PFSK-1 (cell line): ENCODE data around the gene ARMC3.

Experiments
- FOXP2 ChIP-seq: optimal IDR thresholded peaks from 2 replicates; pipeline ENCODE3; 2011; ENCODE audit warnings: borderline replicate concordance, control low read depth, inconsistent platforms; ENCODE audit not compliant: insufficient read depth; ENCODE audit errors: extremely low read length, extremely low read depth
- POLR2AphosphoS5 ChIP-seq: IDR thresholded peaks from 2 replicates; pipeline ENCODE4 v1.6.1; 2012; ENCODE audit warnings: low read depth, mild to moderate bottlenecking, control low read depth, low read length, moderate library complexity
- REST ChIP-seq, 2 experiments: IDR thresholded peaks; 2 replicates each; pipeline versions ENCODE4 v1.6.1 to v1.8.0; 2011 to 2012; ENCODE audit warnings: low read depth in 2 of 2, low read length in 2 of 2, control low read depth in 1 of 2, inconsistent platforms in 1 of 2, mild to moderate bottlenecking in 1 of 2, moderate library complexity in 1 of 2; ENCODE audit not compliant: insufficient read depth in 1 of 2
- SIN3A ChIP-seq: IDR thresholded peaks from 2 replicates; pipeline ENCODE4 v1.6.1; 2012; ENCODE audit warnings: mild to moderate bottlenecking, low read length, moderate library complexity, borderline replicate concordance; ENCODE audit not compliant: insufficient read depth
- TAF1 ChIP-seq: IDR thresholded peaks from 2 replicates; pipeline ENCODE4 v1.6.1; 2012; ENCODE audit warnings: low read length, control low read depth, borderline replicate concordance; ENCODE audit not compliant: insufficient read depth

- no peak for TF ChIP-seq TAF1
- no peak for TF ChIP-seq REST (IDR thresholded peaks at IDR 0.05; ENCODE audit: insufficient read depth in 1 of 2, low read depth in 2 of 2, low read length in 2 of 2)
- TF ChIP-seq POLR2AphosphoS5 = no peak
- TF ChIP-seq SIN3A = no peak
- TF ChIP-seq FOXP2 = no peak
These were observed 128.3 kb downstream of the ARMC3 start for GRCh38 chr10:23056186-23056579.
